OCI-LY7 (cell line): ENCODE results near the gene VPS26B.

Experiments
- EZH2phosphoT487 ChIP-seq: fragments of 200-600 bp; sonication (generic); IDR thresholded peaks from 2 replicates; pipeline ENCODE4 v1.6.1; 2018; ENCODE audit warnings: low read depth, borderline replicate concordance, mild to moderate bottlenecking, mixed run types, antibody characterized with exemption, low read length, moderate library complexity, mixed read lengths
- TF ChIP-seq, protein P1 (sequence below): fragments of 200-600 bp; sonication (generic); conservative IDR thresholded peaks from 2 replicates; pipeline ENCODE4 v1.5.1; 2014; ENCODE audit warnings: mild to moderate bottlenecking, antibody characterized with exemption, low read length, moderate library complexity, mixed read lengths

GRCh38 chr11:134272381-134273316 lies 48.2 kb downstream of the VPS26B start:
- TF ChIP-seq, protein P1, sequence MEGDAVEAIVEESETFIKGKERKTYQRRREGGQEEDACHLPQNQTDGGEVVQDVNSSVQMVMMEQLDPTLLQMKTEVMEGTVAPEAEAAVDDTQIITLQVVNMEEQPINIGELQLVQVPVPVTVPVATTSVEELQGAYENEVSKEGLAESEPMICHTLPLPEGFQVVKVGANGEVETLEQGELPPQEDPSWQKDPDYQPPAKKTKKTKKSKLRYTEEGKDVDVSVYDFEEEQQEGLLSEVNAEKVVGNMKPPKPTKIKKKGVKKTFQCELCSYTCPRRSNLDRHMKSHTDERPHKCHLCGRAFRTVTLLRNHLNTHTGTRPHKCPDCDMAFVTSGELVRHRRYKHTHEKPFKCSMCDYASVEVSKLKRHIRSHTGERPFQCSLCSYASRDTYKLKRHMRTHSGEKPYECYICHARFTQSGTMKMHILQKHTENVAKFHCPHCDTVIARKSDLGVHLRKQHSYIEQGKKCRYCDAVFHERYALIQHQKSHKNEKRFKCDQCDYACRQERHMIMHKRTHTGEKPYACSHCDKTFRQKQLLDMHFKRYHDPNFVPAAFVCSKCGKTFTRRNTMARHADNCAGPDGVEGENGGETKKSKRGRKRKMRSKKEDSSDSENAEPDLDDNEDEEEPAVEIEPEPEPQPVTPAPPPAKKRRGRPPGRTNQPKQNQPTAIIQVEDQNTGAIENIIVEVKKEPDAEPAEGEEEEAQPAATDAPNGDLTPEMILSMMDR = no peak
- no peak for TF ChIP-seq EZH2phosphoT487
